GM03348 (cell line): ENCODE results near the gene LRRC2.
"Not testable (repeated sequence)": the region's sequence is repeated elsewhere in the genome, so short reads cannot be mapped to it uniquely, and the experiment has no call there.

Source experiments
- DNase-seq: peaks from one replicate; pipeline ENCODE4 v3.0.0; 2012; ENCODE audit warnings: low spot score

Gene LRRC2

DNA sequence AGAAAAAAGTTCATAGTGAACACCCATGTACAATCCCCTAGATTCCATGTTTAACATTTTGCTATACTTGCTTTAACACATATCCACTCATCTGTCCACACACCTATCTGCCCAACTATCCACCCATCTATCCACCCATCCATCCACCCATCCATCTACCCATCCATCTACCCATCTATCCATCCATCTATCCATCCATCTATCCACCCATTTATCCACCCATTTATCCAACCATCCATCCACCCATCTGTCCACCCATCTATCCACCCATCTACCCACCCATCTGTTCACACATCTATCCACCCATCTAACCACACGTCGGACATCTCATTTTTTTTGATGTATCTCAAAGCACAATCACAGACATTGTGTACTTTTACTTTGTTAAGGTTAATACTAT, 42.5 kb downstream of the LRRC2 start:
- no peak for DNase-seq

DNA sequence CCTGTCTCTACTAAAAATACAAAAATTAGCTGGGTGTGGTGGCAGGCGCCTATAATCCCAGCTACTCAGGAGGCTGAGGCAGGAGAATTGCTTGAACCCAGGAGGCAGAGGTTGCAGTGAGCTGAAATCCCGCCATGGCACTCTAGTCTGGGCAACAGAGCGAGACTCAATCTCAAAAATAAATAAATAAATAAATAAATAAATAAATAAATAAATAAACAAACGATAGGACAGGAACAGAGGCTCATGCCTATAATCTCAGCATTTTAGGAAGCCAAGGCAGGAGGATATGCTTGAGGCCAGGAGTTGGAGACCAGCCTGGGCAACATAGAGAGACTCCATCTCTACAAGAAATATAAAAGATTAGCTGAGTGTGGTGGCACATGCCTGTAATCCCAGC, 43.9 kb downstream of the LRRC2 start:
- DNase-seq: not testable (repeated sequence)

DNA sequence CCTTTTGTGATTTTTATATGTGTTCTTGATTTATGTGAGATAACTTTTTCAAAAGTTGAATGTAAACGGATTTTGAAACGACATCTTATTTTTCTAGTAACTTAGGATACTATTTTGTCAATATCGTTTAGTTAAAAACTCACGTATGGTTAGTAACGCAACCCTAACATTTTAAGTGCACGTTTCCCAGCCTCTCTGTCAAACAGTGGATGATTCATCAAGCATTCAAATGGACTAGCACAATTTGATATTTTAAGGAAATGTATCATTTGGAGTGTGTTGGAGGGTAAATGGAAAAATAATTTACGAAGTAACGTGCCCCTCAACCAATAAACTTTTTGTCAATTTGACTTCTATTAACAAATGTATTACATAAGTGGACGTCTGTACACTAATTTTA, 45.0 kb downstream of the LRRC2 start:
- no peak for DNase-seq

DNA sequence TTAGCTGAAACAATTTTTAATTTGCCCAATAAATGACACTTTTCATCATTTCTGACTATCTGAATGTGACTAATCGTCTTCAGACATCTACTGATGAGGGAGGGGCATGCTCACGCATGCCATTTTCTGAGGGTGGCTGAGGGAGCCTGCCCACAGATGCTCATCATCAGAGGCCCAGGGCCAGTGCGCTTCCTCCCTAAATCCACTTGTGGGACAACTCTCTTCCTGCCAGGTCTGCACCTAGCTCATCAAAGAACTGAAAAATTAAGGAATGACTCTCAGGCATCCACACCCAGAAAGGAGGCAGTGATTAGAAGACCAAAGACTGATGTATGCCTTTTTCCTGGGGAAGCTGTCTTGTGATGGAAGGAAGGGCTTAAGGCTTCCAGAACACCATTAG, 45.6 kb downstream of the LRRC2 start:
- DNase-seq: no peak

DNA sequence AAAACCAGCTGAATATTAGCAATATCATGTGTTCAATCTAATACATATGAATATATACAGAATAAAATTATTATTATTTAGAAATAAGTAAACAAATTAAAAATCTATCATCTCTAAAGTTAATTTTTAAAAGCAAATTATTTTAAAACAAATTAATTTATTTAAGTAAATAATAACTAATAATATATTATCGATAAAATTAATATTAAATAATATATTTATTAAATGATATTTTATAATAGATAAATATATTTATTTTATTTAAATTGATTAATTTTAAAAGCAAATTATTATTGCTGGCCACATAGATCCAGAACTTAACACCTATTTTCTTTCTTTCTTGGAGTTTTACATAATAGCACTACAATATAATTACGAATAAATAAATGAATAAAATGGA, 46.1 kb downstream of the LRRC2 start:
- DNase-seq: no peak

DNA sequence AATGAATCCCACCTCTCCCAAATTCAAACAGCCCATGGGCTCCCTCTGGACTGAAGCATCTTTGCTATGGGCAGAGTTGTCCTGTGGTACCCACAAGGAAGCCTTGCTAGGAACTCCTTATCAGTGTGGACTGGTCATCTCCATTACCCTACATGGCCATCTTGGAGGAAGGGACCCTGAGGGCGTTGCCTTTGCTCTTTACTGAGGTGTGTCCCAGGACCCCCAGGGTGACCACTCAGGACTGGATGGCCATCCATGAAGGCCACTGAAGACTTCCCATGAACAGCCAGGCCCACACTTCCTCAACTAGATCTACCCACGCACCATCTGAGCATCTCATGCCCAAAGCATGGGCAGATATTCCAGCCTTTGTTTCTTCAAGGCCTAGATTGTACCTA, 48.3 kb downstream of the LRRC2 start:
- DNase-seq: no peak

DNA sequence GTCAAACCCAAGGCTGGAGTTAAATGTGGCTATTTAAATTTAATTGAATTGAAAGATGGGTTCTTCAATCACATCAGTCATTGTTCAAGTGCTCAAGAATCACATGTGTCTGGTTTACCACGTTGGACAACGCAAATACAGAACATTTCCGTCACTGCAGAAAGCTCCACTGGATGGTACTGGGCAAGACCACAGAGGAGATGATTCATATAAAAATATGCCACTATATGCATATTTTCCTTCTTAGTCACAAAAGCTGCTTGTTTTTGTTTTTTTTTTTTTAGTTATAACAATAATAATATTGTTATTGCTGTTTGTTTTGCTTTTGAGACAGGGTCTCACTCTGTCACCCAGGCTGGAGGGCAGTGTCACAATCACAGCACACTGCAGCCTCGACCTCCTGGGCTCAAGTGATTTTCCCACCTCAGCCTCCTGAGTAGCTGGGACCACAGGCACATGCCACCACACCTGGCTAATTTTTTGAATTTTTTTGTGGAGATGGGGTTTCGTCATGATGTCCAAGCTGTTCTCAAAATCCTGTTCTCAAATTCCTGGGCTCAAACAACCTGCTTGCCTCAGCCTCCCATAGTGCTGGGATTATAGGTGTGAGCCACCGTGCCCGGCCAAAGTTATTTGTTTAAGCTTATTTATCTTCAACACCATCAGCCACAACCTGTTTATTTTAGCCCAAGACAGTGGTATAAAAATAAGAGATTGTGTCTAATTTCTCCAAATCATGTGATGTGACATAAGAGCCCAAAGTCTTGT, 48.9 kb downstream of the LRRC2 start:
- DNase-seq: peak; percentile 58

DNA sequence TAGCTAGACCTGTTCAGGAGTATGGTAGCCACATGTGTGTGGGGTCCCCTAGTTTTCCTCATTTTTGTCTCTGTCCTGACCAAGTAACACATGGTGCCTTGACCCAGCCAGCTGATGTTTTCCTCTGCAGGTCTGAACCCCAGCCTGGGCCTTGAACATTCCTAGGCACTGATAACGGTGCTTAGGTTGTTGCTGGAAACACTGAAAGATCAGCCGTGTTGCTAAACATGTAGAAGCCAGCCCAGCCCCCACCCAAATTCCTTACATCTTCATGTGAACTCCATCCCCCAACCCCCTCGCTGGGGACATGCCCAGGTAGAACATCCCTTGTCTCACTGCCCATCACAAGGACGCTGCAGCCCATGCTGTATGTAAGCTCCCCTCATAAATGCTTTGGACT, 49.6 kb downstream of the LRRC2 start:
- DNase-seq: no peak

DNA sequence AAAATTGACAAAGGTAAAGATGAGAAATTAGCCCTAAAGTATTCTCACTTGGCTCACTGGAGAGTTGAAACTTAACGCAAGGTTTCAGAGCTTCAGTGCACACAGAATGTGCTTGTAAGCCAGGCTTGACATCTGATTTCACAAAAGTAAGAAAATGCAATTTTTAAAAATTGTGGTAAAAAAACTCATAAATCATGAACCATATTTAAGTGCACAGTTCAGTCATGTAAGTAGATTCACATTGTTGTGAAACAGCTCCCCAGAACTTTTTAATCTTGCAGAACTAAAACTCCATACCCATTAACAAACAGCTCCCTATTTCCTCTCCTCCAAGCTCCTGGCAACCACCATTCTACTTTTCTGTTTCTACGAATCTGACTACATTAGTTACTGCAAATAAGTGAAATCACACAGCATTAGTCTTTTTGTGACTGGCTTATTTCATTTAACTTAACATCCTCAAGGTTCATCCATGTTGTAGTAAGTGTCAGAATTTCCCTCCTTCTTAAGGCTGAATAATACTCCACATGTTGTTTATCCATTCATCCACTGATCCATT, 53.8 kb downstream of the LRRC2 start:
- DNase-seq: no peak

DNA sequence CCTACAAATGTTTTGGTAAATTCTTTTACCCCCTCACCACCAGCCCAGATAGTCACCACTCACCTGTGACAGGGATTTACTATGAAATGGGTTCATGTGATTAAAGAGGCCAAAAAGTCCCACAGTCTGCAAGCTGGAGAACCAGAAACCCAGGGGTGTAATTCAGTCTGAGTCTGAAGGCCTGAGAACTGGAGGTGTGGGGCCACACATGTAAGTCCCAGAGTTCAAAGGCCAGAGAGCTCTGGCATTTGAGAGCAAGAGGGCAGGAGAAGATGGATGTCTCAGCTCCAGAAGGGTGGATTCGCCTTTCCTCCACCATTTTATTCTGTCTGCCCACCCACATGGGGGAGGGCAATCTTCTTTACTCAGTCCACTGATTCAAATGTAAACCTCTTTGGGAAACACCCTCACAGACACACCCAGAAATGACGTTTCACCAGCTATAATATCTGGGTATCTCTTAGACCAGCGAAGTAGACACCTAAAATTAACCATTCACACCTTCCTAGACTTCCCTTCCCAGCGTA, 56.4 kb downstream of the LRRC2 start:
- DNase-seq: no peak

DNA sequence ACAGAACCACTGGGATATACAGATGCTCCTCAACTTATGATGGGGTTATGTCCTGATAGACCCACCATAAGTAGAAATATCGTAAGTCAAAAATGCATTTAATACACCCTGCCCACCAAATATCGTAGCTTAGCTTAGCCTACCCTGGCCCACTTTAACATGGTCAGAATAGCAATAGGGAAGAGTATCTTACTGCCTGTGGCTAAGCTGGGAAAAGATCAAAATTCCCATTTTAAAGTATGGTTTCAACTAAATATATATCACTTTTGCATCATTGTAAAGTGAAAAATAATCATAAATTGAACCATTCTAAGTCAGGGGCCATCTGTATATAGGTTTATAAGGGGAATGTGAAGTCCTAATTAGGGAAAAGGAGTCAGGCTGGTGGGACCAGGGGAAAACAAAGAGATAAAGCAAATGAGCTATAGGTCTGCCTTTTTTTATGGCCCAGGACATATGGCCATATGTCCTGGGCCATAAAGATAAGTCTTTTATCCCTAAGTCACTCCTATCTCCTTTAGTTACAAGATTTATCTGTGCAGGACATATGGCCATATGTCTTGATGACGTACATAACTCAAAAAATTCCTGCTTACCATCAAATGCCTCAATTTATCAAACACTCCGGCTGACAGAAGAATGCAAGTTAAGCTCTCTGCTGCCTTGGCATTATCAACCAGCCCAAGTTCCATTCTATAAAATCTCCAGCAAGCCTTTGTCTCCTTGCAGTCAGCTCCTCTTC, 57.1 kb downstream of the LRRC2 start:
- DNase-seq: no peak

DNA sequence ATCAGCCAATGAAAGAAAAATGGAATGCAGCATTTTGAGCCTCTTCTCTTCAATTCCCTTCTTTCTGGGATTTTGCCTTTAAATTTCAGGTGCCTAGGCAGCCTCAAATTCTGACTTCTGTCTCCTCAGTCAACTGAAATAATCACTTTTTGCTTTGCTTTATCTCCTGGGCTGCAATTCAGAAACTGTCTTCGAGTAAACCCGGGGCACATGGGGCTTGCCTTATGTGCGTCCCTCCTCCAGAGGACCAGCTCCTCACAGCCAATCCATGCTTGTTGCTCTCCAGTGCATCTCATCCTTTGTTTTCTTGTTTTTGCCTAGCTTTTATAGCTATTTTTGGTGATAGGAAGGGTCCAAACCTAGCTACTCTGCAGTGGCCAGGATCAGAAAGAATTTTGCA, 59.6 kb downstream of the LRRC2 start:
- DNase-seq: no peak

DNA sequence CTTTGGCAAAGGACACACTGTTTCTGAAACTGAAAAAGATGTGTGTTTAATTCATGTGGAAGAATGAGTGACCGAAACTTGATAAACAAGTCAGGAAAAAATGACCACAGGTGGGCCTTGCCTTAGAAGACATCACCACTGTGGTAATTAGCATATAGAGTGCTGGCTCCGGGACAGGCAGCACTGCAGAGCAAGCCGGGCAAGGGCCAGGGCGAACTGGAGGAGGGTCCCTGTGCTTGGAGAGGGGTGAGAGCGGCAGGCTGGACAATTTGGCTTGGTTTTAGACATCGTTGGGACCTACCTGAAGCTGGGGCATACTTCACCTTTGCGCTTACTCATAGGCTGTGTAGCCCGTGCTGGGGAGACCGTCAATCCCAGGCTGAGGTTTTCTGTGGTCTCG, 60.1 kb downstream of the LRRC2 start:
- no peak for DNase-seq

DNA sequence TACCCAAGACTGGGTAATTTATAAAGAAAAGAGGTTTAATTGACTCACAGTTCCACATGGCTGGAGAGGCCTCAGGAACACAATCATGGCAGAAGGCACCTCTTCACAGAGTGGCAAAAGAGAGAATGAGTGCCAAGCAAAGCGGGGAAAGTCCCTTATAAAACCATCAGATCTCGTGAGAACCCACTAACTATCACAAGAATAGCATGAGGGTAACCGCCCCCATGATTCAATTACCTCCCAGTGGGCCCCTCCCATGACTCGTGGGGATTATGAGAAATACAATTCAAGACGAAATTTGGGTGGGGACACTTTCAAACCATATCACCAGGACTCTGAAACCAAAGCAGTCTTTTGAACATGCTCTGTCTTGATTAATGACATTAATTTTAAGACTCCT, 61.3 kb downstream of the LRRC2 start:
- DNase-seq: no peak

DNA sequence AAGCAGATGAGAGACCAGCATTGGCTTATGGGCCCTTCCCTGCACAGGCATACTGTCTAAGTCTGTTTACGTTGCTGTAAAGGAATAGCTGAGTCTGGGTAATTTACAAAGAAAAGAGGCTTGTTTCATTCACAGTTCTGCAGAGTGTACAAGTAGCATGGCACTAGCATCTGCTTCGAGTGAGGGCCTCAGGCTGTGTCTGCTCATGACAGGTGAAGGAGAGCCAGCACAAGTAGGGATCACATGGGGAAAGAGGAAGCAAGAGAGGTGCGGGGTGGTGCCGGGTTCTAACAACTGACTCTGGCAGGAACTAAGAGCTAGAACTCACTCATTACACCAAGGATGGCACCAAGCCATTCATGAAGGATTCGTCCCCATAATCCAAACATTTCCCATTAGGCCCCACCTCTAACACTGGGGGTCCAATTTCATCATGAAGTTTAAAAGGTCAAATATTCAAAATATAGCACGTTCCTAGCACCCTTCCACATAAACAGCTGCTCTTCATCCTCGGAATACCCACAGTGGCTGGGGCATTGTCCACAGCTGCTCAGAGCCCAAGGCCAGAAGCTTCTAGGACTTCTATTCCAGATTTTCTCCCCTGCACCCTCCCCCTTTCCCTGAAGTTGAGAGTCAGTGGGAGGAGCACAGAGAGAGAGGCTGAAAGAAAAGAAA, 62.8 kb downstream of the LRRC2 start:
- no peak for DNase-seq

DNA sequence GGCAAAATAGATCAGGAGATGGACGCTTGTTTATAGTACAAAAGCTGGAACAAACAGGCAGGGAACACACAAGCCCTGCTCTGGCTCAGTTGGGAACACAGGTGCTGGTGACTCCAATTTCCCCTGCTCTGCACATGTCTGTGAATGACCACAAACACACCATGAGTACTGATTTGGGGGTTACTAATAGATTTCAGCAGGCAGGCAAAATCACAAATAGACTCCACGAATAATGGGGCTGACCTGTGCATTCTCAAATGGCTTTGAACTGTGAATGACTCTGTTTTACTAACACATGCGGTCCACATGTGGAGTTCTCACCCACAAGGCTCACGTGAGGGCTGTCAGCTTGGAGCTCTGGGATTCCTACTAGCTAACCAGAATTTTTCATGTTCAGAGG, 64.4 kb downstream of the LRRC2 start:
- DNase-seq: no peak

DNA sequence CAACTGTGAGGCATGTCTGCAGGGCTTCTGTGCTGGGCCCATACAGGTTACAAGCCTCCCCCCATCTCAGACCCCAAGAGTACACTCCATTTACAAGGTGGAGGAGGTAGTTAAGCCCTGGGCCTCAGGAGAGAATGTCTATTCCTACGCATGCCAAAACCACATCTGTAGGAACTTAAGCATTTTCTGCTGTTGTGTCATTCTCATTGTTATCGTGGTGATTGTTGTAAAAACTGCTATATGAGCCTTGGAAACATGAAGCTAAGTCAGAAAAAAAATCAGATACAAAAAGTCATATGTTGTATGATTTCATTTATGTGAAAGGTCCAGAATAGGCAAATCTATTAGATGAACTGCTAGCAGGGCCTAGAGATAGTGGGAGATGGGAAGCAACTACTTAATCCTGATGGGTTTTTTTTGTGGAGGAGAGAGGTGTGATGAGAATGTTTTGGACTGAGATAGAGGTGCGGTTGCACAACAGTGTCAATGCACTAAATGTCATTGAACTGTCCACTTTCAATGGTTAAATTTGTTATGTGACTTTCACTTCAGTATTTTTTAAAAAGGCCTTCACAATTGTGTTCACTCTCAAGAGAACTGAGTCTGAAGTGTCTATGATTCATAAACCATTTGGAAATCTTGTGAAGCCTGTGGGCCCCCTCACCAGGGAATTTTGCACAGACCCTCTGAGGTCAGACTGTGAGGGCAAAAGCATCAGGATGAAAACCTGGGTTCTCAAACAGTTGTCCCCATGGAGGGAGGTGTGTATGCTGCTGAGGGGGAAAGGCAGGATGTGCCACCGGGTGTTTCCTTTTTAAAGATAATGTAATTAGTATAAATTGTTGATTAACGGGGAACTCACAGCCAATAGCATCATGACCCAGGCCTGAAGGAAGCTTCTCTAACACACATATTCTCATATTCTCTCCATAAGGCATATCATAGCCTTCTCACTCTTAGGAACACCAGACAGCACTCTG, 65.2 kb downstream of the LRRC2 start:
- DNase-seq: peak; percentile 62

DNA sequence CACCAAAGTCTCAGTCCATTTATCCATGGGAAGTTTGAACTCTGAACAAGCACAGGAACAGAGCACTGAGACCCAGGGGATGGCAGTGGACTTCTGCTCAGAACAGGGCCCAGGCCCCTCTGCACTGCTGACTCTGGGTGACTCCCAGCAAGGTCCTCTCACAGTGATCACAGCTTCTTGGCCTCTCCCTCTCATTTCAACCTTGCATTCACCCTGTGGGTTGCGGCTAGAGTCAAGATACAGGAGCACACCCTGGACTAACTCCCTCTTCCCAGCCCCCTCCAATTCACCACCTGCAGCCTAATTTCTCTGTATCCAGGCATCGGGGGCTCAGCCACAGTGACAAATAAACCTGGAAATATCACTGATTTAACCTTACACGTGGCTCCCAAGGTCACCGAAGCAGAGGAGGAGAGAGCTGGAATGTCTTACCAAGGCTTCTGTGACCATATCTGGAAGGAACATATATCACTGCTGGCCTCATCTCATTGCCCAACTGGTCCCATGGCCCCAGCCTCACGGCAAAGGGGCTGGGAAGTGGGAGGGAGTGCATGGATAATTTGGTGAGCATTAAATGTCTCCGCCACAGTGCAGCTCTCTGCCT, 67.1 kb downstream of the LRRC2 start:
- no peak for DNase-seq

DNA sequence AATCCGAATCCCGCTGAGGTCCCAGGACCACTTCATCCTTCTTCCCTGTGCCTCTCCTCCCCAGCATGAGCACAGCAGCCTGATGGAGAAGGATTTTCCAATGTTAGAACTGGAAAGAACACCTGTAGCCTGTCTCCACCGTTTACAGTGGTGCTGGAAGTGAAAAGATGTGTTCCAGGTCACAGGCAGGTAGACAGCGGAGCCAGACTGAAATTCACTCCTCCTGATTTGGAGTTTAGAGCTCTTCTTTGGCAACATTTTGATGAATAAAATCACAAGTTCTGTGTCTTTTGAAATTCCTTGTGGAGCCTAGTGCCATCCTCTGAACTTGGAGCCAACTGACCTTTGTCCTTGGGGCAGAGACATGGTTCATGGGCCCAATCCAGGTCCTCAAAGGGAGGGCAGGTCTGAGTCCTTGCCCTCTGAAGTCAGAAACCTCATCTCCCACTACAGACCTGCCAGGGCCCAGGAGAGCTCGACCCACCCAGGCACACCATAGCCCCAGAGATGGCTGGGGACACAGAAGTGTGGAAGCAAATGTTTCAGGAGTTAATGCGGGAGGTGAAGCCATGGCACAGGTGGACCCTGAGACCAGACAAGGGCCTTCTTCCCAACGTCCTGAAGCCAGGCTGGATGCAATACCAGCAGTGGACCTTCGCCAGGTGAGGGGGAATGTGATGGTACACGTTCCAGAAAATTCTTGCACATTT, 68.4 kb downstream of the LRRC2 start, which contains the start of gene RTP3:
Gene RTP3 (plus strand): TSS at position 421 of the 710 bp plus-strand sequence. CDS start 87 bp downstream, at position 508.
- DNase-seq: no peak
